Calu3 (cell line): Measurements from ENCODE around the gene BACH2. TPM values are rescaled to one million over a fixed set of nuclear protein-coding genes. Genes with fewer than 3 reads are reported as not detected.

Source experiments
- BruUV-seq: library from RNA; stranded (reverse); fragments of 400-500 nt; replicated peaks from 2 replicates; lab custom pipeline; 2021; lab: Mats Ljungman, UMichigan
- CTCF ChIA-PET: fragments of 300-600 bp; sonication (Branson Sonifier 250); formaldehyde crosslinking; loops from one replicate; lab custom pipeline; 2022; ENCODE audit warnings: antibody characterized with exemption; lab: Charles Lee
- DNase-seq: peaks from one replicate; pipeline ENCODE4 v3.0.0; 2022
- H3K27ac Mint-ChIP-seq: one replicate; pipeline ENCODE4 v1.8.0; 2022; ENCODE audit warnings: mixed read lengths; ENCODE audit not compliant: unreplicated experiment
- H3K27me3 Mint-ChIP-seq: one replicate; pipeline ENCODE4 v1.8.0; 2022; ENCODE audit warnings: mixed read lengths; ENCODE audit not compliant: unreplicated experiment
- H3K36me3 Mint-ChIP-seq: one replicate; pipeline ENCODE4 v1.8.0; 2022; ENCODE audit warnings: mild to moderate bottlenecking, moderate library complexity, mixed read lengths; ENCODE audit not compliant: insufficient read depth, unreplicated experiment
- H3K4me1 Mint-ChIP-seq: one replicate; pipeline ENCODE4 v1.8.0; 2022; ENCODE audit warnings: mild to moderate bottlenecking, low read depth, mixed read lengths; ENCODE audit not compliant: unreplicated experiment
- H3K4me3 Mint-ChIP-seq: one replicate; pipeline ENCODE4 v1.8.0; 2022; ENCODE audit warnings: mild to moderate bottlenecking, low read depth, moderate library complexity, mixed read lengths; ENCODE audit not compliant: unreplicated experiment
- H3K9me3 Mint-ChIP-seq: one replicate; pipeline ENCODE4 v1.8.0; 2022; ENCODE audit warnings: low read depth, mixed read lengths; ENCODE audit not compliant: unreplicated experiment
- CTCF ChIP-seq: fragments of 200-600 bp; IDR thresholded peaks from one replicate; pipeline ENCODE4 v1.8.0; 2022; ENCODE audit warnings: antibody characterized with exemption; ENCODE audit not compliant: unreplicated experiment
- intact Hi-C: fragments of 100-400 bp; cut with micrococcal nuclease; formaldehyde crosslinking; loops from one replicate; pipeline ENCODE4 v1.10.0; 2022; ENCODE audit not compliant: unreplicated experiment
- total RNA-seq: library from RNA; stranded (reverse); gene quantifications from 2 replicates; pipeline ENCODE4 v1.2.3, GENCODE V29; 2022

BACH2 gene
- total RNA-seq, 1 experiment from 2014 or later, result 7.2 TPM

DNA sequence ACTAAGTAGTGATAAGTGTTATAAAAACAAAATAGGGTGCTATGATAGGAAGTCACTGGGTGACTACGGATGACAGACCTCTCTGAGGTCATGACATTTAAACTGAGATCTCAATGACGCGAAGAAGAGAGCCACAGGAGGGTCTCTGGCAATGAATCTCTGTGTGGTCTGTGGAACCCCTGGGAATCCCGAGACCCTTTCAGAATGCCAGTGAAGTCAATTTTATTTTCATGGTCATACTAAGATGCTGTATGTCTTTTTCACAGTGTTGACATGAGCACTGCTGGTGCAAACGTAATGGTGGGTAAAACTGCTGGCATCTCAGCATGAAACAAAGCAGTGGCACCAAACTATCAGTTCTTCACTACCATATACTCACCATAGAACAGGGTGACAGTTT, 247.3 kb downstream of the BACH2 start:
- CTCF ChIA-PET, result no interaction called here
- no peaks in the 10 kb centered on the region for H3K36me3 Mint-ChIP-seq
- H3K27ac Mint-ChIP-seq, result no peak overlapping the region
- no peak for TF ChIP-seq CTCF
- no peaks in the 10 kb centered on the region for H3K9me3 Mint-ChIP-seq
- intact Hi-C loops, result no loop called here
- H3K4me1 Mint-ChIP-seq, result no peaks in the 10 kb centered on the region
- no peaks in the 10 kb centered on the region for H3K27me3 Mint-ChIP-seq
- no TSS peak for BruUV-seq
- no peak for DNase-seq
- no peak overlapping the region for H3K4me3 Mint-ChIP-seq

DNA sequence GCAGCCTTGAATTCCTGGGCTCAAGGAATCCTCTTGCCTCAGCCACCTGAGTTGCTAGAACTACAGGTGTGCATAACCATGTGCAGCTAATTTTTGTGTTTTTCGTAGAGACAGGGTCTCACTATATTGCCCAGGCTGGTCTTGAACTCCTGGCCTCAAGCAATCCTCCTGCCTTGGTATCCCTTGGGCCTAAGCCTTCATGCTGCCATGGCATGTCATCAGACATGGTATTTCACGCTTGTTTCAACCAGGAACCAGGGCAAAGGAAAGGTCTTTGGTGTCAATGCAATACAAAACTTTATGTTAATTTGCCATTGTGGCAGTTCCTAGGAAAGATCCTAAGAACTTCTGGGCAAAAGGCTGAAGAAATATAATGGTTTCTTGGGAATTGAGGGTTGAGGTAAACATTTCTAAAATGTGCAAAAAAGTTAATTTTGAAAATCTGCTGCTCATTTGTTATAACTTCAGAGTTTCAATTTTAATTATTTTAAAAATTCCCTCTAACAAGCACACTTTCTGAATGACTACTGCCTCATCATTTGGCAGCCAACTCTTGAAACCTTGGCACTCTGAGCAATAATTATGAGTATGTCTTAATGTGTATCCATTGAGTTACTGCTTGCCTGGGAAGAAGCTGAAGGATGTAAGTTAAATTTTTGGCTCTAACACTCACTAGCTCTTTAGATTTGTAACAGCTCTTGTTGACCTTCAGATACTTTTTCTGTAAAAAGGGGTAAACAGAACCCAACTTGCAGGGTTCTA, 248.3 kb downstream of the BACH2 start:
- Mint-ChIP-seq H3K4me3 (no peak overlapping the region), H3K27me3 (no peaks in the 10 kb centered on the region), H3K36me3 (no peaks in the 10 kb centered on the region), H3K27ac (no peak overlapping the region), H3K9me3 (no peaks in the 10 kb centered on the region), H3K4me1 (no peaks in the 10 kb centered on the region)
- no peak for TF ChIP-seq CTCF
- CTCF ChIA-PET, result no interaction called here
- no peak for DNase-seq
- intact Hi-C loops, result no loop called here
- BruUV-seq, result no TSS peak

DNA sequence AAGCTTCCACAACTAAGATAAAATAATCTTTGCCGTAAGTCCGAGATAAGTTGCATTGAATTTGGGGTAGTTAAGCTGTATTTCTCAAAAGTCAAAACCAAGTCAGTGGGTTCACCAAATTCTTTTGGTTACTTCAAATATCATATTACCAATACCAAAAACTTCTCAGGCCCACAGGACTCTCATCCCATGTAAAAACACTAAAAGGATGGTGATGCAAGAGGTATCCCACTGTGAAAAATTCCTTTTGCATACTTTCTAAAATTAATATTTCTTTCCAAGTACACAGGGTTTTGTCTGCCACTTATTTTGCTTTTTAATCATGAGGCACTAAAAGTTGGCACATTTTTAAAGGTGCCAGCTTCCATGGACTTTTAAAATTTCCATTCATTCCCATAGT, 251.1 kb downstream of the BACH2 start:
- intact Hi-C loops, result no loop called here
- BruUV-seq, result no TSS peak
- CTCF ChIA-PET, result no interaction called here

DNA sequence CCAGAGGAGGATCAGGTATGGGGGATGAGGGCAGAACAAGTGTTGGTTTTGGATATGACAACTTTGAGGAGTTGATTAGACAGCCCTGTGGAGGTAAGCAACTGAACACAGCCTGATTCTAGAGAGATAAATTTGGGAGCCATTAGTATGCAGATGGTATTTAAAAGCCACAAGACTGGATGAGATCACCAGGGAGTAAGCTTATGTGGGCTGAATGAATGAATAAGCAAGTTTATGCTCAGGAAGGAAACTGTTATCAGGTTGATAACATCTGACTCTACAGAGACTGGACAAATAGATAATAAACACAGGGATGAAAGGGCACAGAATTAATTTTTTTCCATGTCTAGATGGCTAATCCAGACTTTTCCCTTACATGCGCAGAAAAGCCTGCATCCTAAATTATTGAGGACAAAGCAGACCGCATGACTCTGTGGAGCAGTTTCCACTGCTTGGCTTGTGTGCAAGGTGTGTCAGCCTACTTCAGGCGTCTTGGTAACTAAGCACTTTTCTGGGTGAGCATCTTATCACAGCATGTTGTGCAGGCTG, 251.7 kb downstream of the BACH2 start:
- Mint-ChIP-seq H3K9me3 (no peaks in the 10 kb centered on the region), H3K4me3 (no peak overlapping the region), H3K4me1 (no peaks in the 10 kb centered on the region), H3K27me3 (no peaks in the 10 kb centered on the region), H3K36me3 (no peaks in the 10 kb centered on the region), H3K27ac (no peak overlapping the region)
- no TSS peak for BruUV-seq
- CTCF ChIA-PET, result no interaction called here
- intact Hi-C loops, result no loop called here
- TF ChIP-seq CTCF, result no peak
- no peak for DNase-seq

More for the DNA sequence above, 251.1 kb downstream of the BACH2 start:
- H3K9me3 Mint-ChIP-seq, result no peaks in the 10 kb centered on the region
- no peak for DNase-seq
- no peak overlapping the region for H3K27ac Mint-ChIP-seq
- no peaks in the 10 kb centered on the region for H3K36me3 Mint-ChIP-seq
- no peak for TF ChIP-seq CTCF
- H3K27me3 Mint-ChIP-seq, result no peaks in the 10 kb centered on the region
- no peak overlapping the region for H3K4me3 Mint-ChIP-seq
- no peaks in the 10 kb centered on the region for H3K4me1 Mint-ChIP-seq
